Heart right ventricle (tissue), 16 donors: ENCODE data around the gene PPIE. TPM values are rescaled to one million over a fixed set of nuclear protein-coding genes. Genes with fewer than 3 reads are reported as not detected.
A peak's percentile ranks its signal among the peaks of the same experiment; 100 is the strongest.
"Not testable (repeated sequence)": the region's sequence is repeated elsewhere in the genome, so short reads cannot be mapped to it uniquely, and the experiment has no call there.

ENCODE experiments used
- ATAC-seq, 8 donors: fragments of 200-7000 bp; cut with Tn5 transposase; one replicate each; pipeline ENCODE4 v1.9.1; 2020; ENCODE audit warnings: mild to moderate bottlenecking in 8 of 8, moderate library complexity in 8 of 8, moderate number of reproducible peaks in 1 of 8
- DNase-seq, 2 donors: peaks; one replicate each; pipeline ENCODE4 v3.0.0-alpha.2; 2020
- H3K27ac ChIP-seq, 10 donors: fragments of 200-600 bp; sonication (generic) in 2 of 10; one replicate each; pipeline versions ENCODE4 v1.5.0 to v1.8.0; 2020 to 2022; ENCODE audit warnings: mild to moderate bottlenecking in 3 of 10
- H3K27me3 ChIP-seq, 7 donors: fragments of 200-600 bp; one replicate each; pipeline ENCODE4 v1.8.0; 2021 to 2022; ENCODE audit warnings: mild to moderate bottlenecking in 2 of 7
- H3K36me3 ChIP-seq, 9 donors: fragments of 200-600 bp; sonication (generic) in 1 of 9; one replicate each; pipeline versions ENCODE4 v1.5.0 to v1.8.0; 2020 to 2022; ENCODE audit warnings: mild to moderate bottlenecking in 2 of 9
- H3K4me1 ChIP-seq, 9 donors: fragments of 200-600 bp; sonication (generic) in 1 of 9; one replicate each; pipeline versions ENCODE4 v1.5.0 to v1.8.0; 2020 to 2022; ENCODE audit warnings: mild to moderate bottlenecking in 4 of 9
- H3K4me3 ChIP-seq, 10 donors: fragments of 200-600 bp; sonication (generic) in 2 of 10; one replicate each; pipeline versions ENCODE4 v1.5.0 to v1.8.0; 2020 to 2022; ENCODE audit warnings: mild to moderate bottlenecking in 7 of 10, moderate library complexity in 2 of 10
- H3K9me3 ChIP-seq, 11 donors: fragments of 200-600 bp in 10 of 11; sonication (generic) in 2 of 11; one replicate each; pipeline versions ENCODE4 v1.5.0 to v1.8.0; 2013 to 2022; ENCODE audit warnings: mild to moderate bottlenecking in 2 of 11, control low read depth in 1 of 11, moderate library complexity in 1 of 11
- CTCF ChIP-seq, 9 donors: fragments of 200-600 bp; sonication (generic) in 2 of 9; IDR thresholded peaks; one replicate each; pipeline versions ENCODE4 v1.5.0 to v1.8.0; 2021 to 2022; ENCODE audit warnings: antibody characterized with exemption in 9 of 9, mild to moderate bottlenecking in 5 of 9, moderate library complexity in 1 of 9
- WGBS, 2 donors: extraction: QIAGEN DNeasy Blood & Tissue Kit; methylation state at CpG; one replicate each; pipeline ENCODE4 v1.1.7; 2013; ENCODE audit warnings: inconsistent platforms in 1 of 2; 5-methylcytosine and 5-hydroxymethylcytosine counted together
- intact Hi-C, 10 donors: fragments of 100-400 bp; cut with DNase I; formaldehyde crosslinking; loops; one replicate each; pipeline versions ENCODE4 v1.11.1 to v1.14.2; 2022
- polyA plus RNA-seq, 2 donors: library from polyadenylated mRNA; stranded (reverse); fragments of 200-250 nt; gene quantifications; one replicate each; pipeline ENCODE4 v1.2.3, GENCODE V29; 2013
- total RNA-seq, 10 donors: library from RNA; stranded (reverse); fragmentation: NEBNext Ultra II Directional in 3 of 10; extraction: Animal tissue kit (Norgen Biotek cat#: 25700) in 3 of 10; gene quantifications; one replicate each; pipeline versions ENCODE4 v1.2.1 to v1.2.4, GENCODE V29; 2021 to 2023
- donor health status: Arrhythmogenic right ventricular cardiomyopathy.
- donor health status: ischemic (EF 13 %, LVEDD 7.1; RV severe dilation, severe dysfunction).
- donor health status: healthy with polysubstance abuse.
- donor health status: DM: no; HTN: yes; CAD: no.
- donor health status: DM: no; HTN: no; CAD: no.
- donor health status: ischemic (EF 25% LVEDD 6.9; RV normal size, moderate dysfunction).
- donor health status: ischemic (EF 25% LVEDD 5.7; RV mildly dilated, moderate dysfunction).
- donor health status: healthy.
- donor health status: DM: yes; HTN: yes; CAD: no.
- donor health status: Ischemic cardiomyopathy.
- donor health status: ischemic (EF 35%, LVEDD 5.7; RV mildly dilated, moderate dysfunction).
- donor health status: nonischemic (EF 11% LVEDD 7.7; RV severe dilation, severe dysfunction).
- donor health status: DM: yes; HTN: yes; CAD: no.
- donor health status: PGD.
- donor health status: ischemic (EF 29% LVEDD 5.4; RV normal size, mild dysfunction).
- donor health status: nonischemic (EF 23%, LVEDD 6.1; RV moderate dilation, normal function).

Gene PPIE
- total and polyA plus RNA-seq, 12 donors = 28.0 to 49.5 (median 31.3) TPM

GRCh38 chr1:39781349-39781715, 42.6 kb downstream of the PPIE start:
- intact Hi-C loops = no loop called here
- ATAC-seq = no peak
- no peak for TF ChIP-seq CTCF (IDR thresholded peaks at IDR 0.05)
- no peaks in the 10 kb centered on the region for H3K4me1 ChIP-seq
- H3K27me3 ChIP-seq = peaks cover 0 to 13% (median 0%) of the 10 kb centered on the region in 7 donors
- no peaks in the 10 kb centered on the region for H3K9me3 ChIP-seq
- no peak for DNase-seq
- 84 to 90% methylated on average over 2 of the region's 2 CpGs for WGBS, 2 donors
- no peak overlapping the region for H3K27ac ChIP-seq
- no peaks in the 10 kb centered on the region for H3K36me3 ChIP-seq
- H3K4me3 ChIP-seq = no peak overlapping the region

- DNase-seq (no peak), ATAC-seq (no peak)
- H3K36me3 ChIP-seq = no peaks in the 10 kb centered on the region
- WGBS, 2 donors = 77 to 86% methylated on average over 6 of the region's 6 CpGs
- H3K27me3 ChIP-seq = peaks cover 0 to 13% (median 5%) of the 10 kb centered on the region in 7 donors
- intact Hi-C loops = no loop called here
- no peaks in the 10 kb centered on the region for H3K4me1 ChIP-seq
- no peak for TF ChIP-seq CTCF (IDR thresholded peaks at IDR 0.05)
- no peaks in the 10 kb centered on the region for H3K9me3 ChIP-seq
- no peak overlapping the region for H3K4me3 ChIP-seq
- H3K27ac ChIP-seq = no peak overlapping the region
Observed at GRCh38 chr1:39782103-39782502, 43.4 kb downstream of the PPIE start.

GRCh38 chr1:39782685-39783084, 44.0 kb downstream of the PPIE start:
- H3K4me1 ChIP-seq, H3K27ac ChIP-seq, ATAC-seq, H3K36me3 ChIP-seq, intact Hi-C loops, DNase-seq, H3K9me3 ChIP-seq, H3K4me3 ChIP-seq: not testable (repeated sequence)
- 91% methylated on average over 10 of the region's 10 CpGs for WGBS, 2 donors
- peaks cover 0 to 16% (median 10%) of the 10 kb centered on the region in 7 donors for H3K27me3 ChIP-seq

GRCh38 chr1:39786303-39787107, 47.8 kb downstream of the PPIE start:
- Histone ChIP-seq H3K27ac (peak overlapping the region in 2 of 10 donors; percentile 44 to 56), H3K27me3 (peaks cover 11 to 39% (median 29%) of the 10 kb centered on the region in 7 donors)
- DNase-seq, H3K9me3 ChIP-seq, H3K4me3 ChIP-seq, intact Hi-C loops, H3K36me3 ChIP-seq, H3K4me1 ChIP-seq: not testable (repeated sequence)
- peak in 5 of 8 donors; percentile 16 to 57 (median 34) for ATAC-seq
- 72 to 81% methylated on average over 9 to 10 of the region's 12 CpGs for WGBS, 2 donors

GRCh38 chr1:39787108-39787375, 48.4 kb downstream of the PPIE start:
- H3K27ac ChIP-seq, ATAC-seq, H3K36me3 ChIP-seq, DNase-seq, intact Hi-C loops, H3K4me3 ChIP-seq, H3K4me1 ChIP-seq, H3K9me3 ChIP-seq: not testable (repeated sequence)
- peaks cover 11 to 43% (median 29%) of the 10 kb centered on the region in 7 donors for H3K27me3 ChIP-seq
- WGBS, 2 donors = 88 to 93% methylated on average over 4 to 5 of the region's 5 CpGs

- H3K4me3 ChIP-seq = peak overlapping the region in 2 of 10 donors; percentile 8 to 24
- H3K9me3 ChIP-seq = no peaks in the 10 kb centered on the region
- 66 to 69% methylated on average over 11 of the region's 11 CpGs for WGBS, 2 donors
- no peak for ATAC-seq
- no peak overlapping the region for H3K27ac ChIP-seq
- H3K36me3 ChIP-seq = no peaks in the 10 kb centered on the region
- H3K4me1 ChIP-seq = peaks cover 0 to 8% (median 0%) of the 10 kb centered on the region in 9 donors
- TF ChIP-seq CTCF (IDR thresholded peaks at IDR 0.05) = no peak
- intact Hi-C loops = no loop called here
- DNase-seq = no peak
- H3K27me3 ChIP-seq = peaks cover 11 to 43% (median 30%) of the 10 kb centered on the region in 7 donors
Observed at GRCh38 chr1:39787468-39787867, 48.8 kb downstream of the PPIE start.

- H3K36me3 ChIP-seq, H3K9me3 ChIP-seq, DNase-seq, H3K27ac ChIP-seq, ATAC-seq, intact Hi-C loops, H3K4me1 ChIP-seq: not testable (repeated sequence)
- Histone ChIP-seq H3K4me3 (peak overlapping the region in 2 of 10 donors; percentile 8 to 24), H3K27me3 (peaks cover 11 to 43% (median 32%) of the 10 kb centered on the region in 7 donors)
- WGBS, 2 donors = 3 to 6% methylated on average over 38 to 53 of the region's 55 CpGs
Observed at GRCh38 chr1:39787964-39788363, 49.3 kb downstream of the PPIE start.
